Renal cortex interstitium (tissue), 11 donors: ENCODE data around the gene GATA5. TPM values are rescaled to one million over a fixed set of nuclear protein-coding genes. Genes with fewer than 3 reads are reported as not detected.
A peak's percentile ranks its signal among the peaks of the same experiment; 100 is the strongest.

Experiments
- DNase-seq, 11 donors: peaks; one replicate each; pipeline ENCODE4 v3.0.0-alpha.2; 2013; ENCODE audit warnings: low read depth in 9 of 11, low spot score in 4 of 11; ENCODE audit errors: extremely low read depth in 1 of 11
- polyA plus RNA-seq, 3 donors: library from polyadenylated mRNA; unstranded; fragments of 120-200 nt; gene quantifications; one replicate each; pipeline ENCODE4 v1.2.1, GENCODE V29; 2013; ENCODE audit not compliant: insufficient read length in 3 of 3

GATA5 gene
- polyA plus RNA-seq, 3 donors: 6.3 to 10.8 (median 8.0) TPM

DNA sequence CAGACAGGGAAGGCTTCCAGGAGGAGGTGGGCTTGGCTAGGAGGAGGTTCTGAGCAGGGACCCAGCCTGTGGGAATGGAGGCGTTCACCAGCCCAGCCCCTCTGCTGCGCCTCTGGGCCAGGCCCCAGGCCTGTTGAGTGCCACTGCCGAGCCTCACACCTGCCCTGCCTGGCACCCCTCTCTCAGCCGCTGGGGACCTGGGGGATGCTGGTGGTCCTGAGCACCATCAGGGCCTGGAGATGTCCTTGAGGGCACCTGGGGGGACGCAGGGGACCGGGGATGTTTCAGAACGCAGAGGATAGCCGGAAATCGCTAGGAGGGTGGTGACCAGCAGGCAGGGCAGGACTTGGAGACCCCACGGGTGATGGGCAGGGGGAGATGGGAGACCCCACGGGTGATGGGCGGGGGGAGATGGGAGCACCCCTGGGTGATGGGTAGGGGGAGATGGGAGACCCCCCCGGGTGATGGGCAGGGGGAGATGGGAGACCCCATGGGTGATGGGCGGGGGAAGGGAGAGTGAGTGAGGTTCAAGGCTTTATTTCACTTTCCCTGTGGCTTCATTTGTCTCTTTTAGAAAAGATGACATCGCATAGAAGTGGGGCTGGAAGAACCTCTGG is 12.7 kb downstream of the GATA5 start:
- no peak for DNase-seq

GRCh38 chr20:62461834-62462233 is 14.0 kb downstream of the GATA5 start:
- DNase-seq: no peak

- no peak for DNase-seq
Measured at GRCh38 chr20:62461157-62461556, 14.6 kb downstream of the GATA5 start.

DNA sequence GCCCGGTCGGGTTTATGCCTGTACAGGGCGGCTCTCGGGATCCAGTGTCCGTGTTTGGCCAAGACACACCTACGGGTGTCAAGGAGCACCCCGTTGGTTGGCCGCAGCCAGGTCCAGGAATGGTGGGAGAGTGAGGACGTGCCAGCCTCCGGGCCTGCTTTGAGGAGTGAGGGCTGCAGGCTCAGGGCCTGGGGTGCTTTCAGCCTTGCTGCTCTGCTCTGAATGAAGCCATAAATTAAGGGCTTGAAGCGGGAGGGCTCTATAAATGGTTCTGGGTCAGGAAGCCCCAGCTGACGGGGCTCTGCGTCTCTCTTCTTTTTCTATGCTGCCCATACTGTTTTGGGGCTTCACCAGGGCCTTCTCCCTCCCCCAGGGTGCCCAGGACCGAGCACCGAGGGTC is 15.1 kb downstream of the GATA5 start:
- no peak for DNase-seq

DNA sequence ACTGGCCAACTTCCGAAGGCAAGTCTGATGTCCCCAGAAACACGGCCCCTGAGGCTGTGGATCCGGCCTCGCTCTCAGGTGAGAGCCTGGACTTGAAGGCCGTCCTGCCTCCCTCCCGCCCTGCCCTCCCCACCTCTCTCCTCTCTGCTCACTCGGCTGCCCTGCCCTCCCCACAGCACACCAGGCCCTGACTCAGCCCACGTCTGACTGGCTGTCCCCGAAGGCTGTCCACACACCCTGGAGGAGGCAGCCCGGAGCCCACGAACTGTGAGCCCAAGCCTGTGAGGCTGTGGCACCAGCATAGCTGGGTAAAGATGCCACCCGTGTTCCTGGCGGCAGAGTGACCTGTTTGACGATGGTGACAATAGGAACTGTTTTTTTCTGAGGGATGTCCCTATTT is 16.3 kb downstream of the GATA5 start:
- no peak for DNase-seq

DNA sequence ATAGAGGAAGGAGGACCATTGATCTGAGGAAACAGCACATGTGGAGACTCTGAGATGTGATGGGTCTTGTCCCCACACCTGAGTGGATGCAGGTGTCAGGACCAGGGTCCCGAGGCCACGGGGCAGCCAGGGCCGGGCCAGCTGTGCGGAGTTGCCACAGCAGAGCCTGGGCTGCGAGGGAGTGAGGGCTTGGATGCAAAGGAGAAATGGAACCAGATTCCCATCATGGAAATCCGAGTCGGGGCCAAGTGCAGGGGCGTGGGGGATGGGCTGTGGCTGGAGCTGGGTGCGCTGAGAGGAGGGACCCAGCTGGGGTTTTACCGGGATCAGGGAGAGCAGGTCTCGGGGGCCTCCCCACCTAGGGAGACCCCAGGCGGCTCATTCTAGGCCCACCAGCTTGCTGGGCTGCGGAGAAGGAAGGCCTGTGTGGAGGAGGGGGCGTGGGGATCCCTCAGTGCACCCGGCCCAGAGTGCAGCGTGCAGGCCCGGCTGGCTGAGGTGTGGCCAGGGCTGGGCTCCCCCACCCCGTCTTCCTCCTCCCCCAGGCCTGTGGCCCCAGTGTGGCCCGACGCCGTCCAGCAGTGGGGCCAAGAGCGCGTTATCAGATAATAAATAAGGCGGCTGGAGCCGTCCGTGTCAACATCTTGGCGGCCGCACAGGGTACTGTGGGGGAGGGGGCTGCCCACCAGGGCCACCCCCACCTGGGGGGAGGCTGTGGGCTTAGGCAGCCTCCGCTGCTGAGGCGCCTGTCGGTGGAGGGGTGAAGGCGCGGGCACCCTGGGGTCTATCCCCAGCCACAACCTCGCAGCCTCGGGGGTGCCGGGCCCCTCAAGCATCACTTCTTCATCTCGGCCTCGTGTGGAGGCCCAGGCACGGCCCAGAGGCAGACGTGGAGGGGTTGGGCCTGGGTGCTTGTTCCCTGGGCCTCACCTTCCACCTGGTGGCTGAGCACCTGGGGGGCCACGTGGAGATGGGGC is 17.2 kb downstream of the GATA5 start:
- DNase-seq: no peak

- no peak for DNase-seq
Measured at GRCh38 chr20:62457831-62458230, 18.0 kb downstream of the GATA5 start.

GRCh38 chr20:62457098-62457497 is 18.7 kb downstream of the GATA5 start:
- DNase-seq: no peak

DNA sequence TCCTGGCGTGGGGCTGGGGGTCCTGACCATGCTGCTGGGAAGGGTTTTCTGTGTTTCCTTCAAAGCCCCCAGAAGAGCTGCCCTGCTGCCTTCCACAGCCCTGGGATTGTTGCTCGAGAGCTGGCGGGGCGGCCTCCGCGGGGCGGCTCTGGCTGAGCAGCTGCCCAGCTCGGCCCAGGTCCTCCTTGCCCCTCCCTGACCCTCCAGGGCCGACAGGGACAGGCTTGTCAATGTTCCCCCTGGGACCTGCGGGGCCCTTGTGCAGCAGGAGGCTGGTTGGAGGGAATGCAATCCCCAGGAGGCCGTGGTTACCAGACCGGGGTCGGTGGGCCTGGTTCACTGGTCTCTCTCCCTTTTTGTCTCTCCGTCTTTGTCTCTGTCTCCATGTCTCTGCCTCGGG is 19.9 kb downstream of the GATA5 start:
- DNase-seq: no peak

DNA sequence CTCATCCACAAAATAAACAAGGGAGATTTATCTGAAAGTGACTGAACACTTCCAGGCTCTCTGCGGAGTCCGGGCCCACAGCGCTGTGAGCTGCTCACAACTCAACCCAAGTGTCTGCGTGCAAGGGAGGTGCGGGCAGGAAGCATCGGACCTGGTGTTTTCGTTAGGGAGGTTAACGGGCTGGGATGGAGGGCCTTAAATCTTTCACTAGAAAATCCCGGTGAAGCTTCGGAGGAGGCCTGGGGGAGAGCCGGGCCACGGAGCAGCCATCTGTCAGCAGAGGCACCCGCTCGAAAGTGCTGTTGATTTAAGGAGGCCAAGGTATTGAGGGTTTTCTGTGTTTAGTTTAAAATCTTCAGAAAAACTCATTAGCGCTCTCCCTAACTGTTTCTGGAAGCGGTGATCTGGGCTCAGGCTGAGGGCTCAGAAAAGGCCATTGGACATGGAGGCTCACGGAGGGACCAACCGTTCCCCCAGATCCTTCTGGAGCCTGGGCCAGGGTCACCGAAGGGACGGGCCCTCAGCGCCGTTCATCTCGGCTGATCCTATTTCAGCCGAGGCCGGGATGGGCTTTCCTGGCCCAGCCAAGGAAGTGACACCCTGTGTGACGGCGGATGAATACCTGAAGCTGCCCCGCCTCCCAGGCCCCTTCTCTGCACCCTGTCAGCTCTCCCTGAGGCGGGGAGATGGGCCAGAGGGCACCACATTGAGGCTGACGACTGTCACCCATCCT is 20.7 kb downstream of the GATA5 start:
- peak in 5 of 11 donors; percentile 59 to 77 (median 73) for DNase-seq

DNA sequence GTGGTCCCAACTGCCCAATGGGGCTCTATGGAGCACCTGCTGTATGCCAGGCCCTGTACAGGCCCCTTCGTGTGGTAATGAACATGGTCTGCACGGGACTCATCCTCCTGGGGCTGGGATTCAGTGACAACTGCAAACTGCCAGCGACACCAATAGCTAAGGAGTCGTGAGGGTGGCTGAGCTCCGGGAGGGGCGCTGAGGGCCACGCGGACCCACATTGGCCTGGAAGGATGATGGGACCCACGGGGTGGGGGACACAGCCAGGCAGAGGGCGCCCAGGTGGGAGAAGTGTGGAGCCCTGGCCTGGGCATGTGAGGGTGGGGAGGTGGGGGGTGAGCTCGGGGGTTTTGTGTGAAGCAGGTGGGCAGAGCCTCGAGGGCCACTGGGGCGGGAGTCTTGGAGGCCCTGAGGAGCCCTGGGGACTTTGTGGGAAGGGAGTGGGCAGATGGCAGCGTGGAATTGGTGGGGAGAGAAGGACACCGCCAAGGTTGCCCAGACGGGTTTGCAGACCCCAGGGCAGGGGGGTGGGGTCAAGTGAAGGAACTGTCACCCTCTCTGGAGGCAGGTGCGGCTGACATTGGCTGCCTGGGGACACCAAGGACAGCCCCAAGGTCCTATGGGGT is 22.5 kb downstream of the GATA5 start:
- no peak for DNase-seq

GRCh38 chr20:62452475-62453095 is 23.2 kb downstream of the GATA5 start:
- DNase-seq: no peak

- DNase-seq: no peak
Measured at GRCh38 chr20:62451970-62452369, 23.8 kb downstream of the GATA5 start.

DNA sequence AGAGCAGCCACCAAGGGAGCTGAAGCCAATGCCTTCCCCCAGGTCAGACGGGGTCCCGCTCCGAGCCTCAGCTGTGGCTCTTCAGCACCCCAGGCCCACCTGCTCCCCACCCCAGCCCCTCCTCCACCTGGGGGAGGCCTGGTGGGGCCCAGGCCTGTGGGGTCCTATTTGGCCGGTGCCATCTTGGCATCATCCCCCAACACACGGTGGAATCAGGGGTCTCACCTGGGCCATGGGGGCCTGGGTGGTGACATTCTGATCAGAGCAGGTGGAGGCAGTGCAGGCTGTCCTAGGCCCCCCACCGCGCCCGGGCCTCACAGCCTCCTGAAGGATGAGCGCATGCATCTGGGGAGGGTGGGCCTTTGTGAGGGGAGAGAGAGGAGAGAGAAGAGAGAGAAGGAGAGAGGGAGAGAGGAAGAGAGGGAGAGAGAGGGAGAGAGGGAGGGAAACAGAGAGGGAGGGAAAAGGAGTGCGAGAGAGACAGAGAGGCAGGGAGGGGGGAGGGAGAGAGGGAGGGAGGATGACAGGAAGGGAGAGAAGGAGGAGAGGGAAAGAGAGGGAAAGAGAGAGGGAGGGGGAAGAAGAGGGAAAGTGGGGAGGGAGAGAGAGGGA is 24.5 kb downstream of the GATA5 start:
- DNase-seq: no peak

GRCh38 chr20:62449951-62450691 is 25.7 kb downstream of the GATA5 start:
- DNase-seq: no peak

DNA sequence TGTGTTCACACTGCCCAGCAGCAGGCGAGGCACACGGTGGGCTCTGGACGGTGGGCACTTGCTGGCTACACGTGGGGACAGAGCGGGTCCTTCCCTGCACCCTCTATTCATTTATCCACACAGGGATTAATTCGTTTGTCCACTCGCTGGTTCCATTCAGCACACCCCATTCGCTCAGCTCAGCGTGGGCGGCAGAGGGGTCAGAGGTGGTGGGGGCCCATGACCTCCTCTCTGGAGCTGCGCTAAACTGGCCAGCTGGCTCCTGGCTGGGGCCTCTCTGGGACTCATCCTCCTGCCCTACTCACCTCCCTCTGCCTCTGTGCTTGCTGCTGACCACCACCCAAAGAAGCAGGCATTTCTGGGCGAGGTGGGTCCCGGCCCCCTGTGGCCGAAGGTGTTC is 27.0 kb downstream of the GATA5 start:
- DNase-seq: no peak

DNA sequence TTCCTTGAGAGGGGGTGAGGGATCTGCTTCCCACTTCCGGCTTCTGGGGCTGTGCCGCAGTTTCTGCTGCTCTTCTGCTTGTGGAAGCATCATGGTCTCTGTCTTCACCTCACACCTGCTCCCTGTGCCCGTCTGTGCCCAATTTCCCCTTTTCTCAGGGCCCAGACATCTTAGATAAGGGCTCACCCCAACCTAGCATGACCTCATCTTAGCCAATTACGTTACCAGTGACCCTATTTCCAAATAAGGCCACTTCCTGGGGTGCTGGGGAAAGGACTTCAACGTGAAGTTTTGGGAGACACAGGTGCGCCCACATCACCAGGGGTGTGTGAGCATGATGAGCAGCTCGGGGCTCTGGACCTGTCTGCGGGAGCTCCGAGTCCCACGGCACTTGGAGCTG is 27.8 kb downstream of the GATA5 start:
- no peak for DNase-seq
